BJ (cell line): Measurements from ENCODE around the gene KIF6. TPM values are rescaled to one million over a fixed set of nuclear protein-coding genes. Genes with fewer than 3 reads are reported as not detected.

Source experiments
- CTCF ChIA-PET: fragments of 350-600 bp; formaldehyde crosslinking; extraction: SDS; loops from one replicate; lab custom pipeline; 2021; ENCODE audit warnings: antibody characterized with exemption, inconsistent platforms; lab: Yijun Ruan, JAX
- POLR2A ChIA-PET: fragments of 300-600 bp; sonication (Branson Sonifier 250); formaldehyde crosslinking; extraction: SDS; loops from one replicate; lab custom pipeline; 2021; ENCODE audit warnings: antibody characterized with exemption; lab: Charles Lee
- DNase-seq: peaks from one replicate; pipeline ENCODE4 v3.0.0-alpha.2; 2011; ENCODE audit warnings: low read depth
- H3K27me3 ChIP-seq: 2 replicates; pipeline ENCODE4 v1.6.0; 2011; ENCODE audit warnings: low read length; ENCODE audit not compliant: control insufficient read depth, insufficient read depth
- H3K36me3 ChIP-seq: 2 replicates; pipeline ENCODE4 v1.5.1; 2011; ENCODE audit warnings: low read length; ENCODE audit not compliant: control insufficient read depth, insufficient read depth
- H3K4me3 ChIP-seq: 2 replicates; pipeline ENCODE4 v1.5.1; 2011; ENCODE audit warnings: low read depth, mild to moderate bottlenecking, control low read depth, low read length
- CTCF ChIP-seq: IDR thresholded peaks from 2 replicates; pipeline ENCODE4 v1.5.1; 2011; ENCODE audit warnings: low read depth, mild to moderate bottlenecking, control low read depth, inconsistent platforms, low read length, moderate library complexity; ENCODE audit not compliant: insufficient read depth
- polyA plus RNA-seq: library from polyadenylated mRNA; depleted of rRNA; stranded (reverse); fragments of >200 nt; gene quantifications from 2 replicates; pipeline ENCODE4 v1.2.3, GENCODE V29; 2011; rRNA removed
- small RNA-seq: library from RNA; depleted of rRNA; stranded (forward); fragments of <200 nt; gene quantifications from one replicate; pipeline ENCODE3, GENCODE V24; 2012; ENCODE audit warnings: low replicate concordance, low read depth; ENCODE audit not compliant: insufficient read length

KIF6 gene
- polyA plus RNA-seq, 1 experiment = 0.56 TPM

DNA sequence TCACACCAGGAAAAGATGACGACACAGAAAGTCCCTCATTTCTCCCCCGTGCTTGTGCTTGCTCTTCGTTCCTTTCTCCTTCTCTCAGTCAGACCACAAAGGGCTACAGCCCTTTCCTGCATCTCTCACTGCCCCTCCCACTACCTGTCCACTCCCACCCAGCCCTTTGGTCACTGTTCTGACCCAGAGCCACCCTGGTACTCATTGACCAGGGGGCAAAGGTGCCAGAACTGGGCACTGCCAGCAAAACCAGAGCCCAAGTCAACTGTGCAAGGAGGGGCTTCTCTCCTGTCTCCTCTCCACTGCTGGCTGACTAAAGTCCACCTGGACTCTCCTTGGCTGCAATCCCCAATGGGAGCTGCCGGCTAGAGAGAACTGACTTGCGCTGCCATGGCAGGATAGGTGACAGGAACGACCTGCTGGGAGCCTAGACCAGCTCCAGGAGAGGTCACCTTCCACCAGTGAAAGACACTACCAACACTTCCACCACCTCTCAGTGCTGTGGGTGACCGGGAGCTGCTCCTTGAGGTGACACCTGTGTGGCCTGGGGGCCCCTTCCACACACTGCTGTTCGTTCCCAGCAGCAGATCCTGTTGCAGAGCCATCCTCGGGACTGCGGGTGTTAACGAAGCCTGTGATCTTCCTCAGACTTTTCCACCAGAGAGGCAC lies 443.8 kb downstream of the KIF6 start:
- ChIA-PET POLR2A (no interaction called here), CTCF (interaction anchor here (0.6 kb wide), 1 partner anchor 338 kb away, joined by 3 read pairs; no protein-coding TSS in a partner anchor)

GRCh38 chr6:39280247-39280731 lies 444.9 kb downstream of the KIF6 start:
- no peaks in the 10 kb centered on the region for H3K27me3 ChIP-seq
- ChIA-PET POLR2A (interaction anchor here (0.6 kb wide), 1 partner anchor 26 kb away, joined by 3 read pairs; no protein-coding TSS in a partner anchor), CTCF (interaction anchor here (1.5 to 1.6 kb wide), 2 partner anchors 22 to 30 kb away, joined by 4 to 5 read pairs; no protein-coding TSS in a partner anchor)
- no peak for DNase-seq
- H3K36me3 ChIP-seq = no peaks in the 10 kb centered on the region
- no peak for TF ChIP-seq CTCF
- H3K4me3 ChIP-seq = no peak overlapping the region

More for the DNA sequence above, 443.8 kb downstream of the KIF6 start:
- Histone ChIP-seq H3K27me3 (no peaks in the 10 kb centered on the region), H3K4me3 (no peak overlapping the region), H3K36me3 (no peaks in the 10 kb centered on the region)
- DNase-seq = no peak
- no peak for TF ChIP-seq CTCF

Small RNA genes lying within 50 kb of the gene (small RNA-seq; reads per million reads assigned to genes)
- gene RNU1-54P = not detected

Other genes with a start within 250 kb of the KIF6 start
- gene DAAM2, start 67.0 kb upstream of the KIF6 start, polyA plus RNA-seq = 39.7 and 60.6 TPM in 2 replicates
- gene MOCS1, start 209.1 kb upstream of the KIF6 start, polyA plus RNA-seq = 9.2 and 13.4 TPM in 2 replicates